A549 treated with GW870086 at 1 μM for 4 hours (cell line): ENCODE results near the gene MDN1. TPM values are rescaled to one million over a fixed set of nuclear protein-coding genes. Genes with fewer than 3 reads are reported as not detected.

Experiments used
- total RNA-seq: library from RNA; stranded (reverse); fragments of 200-300 nt; extraction: Qiagen RNA extraction; gene quantifications from 5 replicates; pipeline ENCODE4 v1.2.3, GENCODE V29; 2022; ENCODE audit warnings: low read depth

The MDN1 gene
- total RNA-seq: 9.7 to 14.1 TPM (median 13.4 TPM) in 5 replicates

GRCh38 chr6:89819336-89820130 is at the start of gene MDN1:
MDN1 (minus strand) TSS chr6:89819794; CDS start chr6:89819607, 187 bp downstream.

DNA sequence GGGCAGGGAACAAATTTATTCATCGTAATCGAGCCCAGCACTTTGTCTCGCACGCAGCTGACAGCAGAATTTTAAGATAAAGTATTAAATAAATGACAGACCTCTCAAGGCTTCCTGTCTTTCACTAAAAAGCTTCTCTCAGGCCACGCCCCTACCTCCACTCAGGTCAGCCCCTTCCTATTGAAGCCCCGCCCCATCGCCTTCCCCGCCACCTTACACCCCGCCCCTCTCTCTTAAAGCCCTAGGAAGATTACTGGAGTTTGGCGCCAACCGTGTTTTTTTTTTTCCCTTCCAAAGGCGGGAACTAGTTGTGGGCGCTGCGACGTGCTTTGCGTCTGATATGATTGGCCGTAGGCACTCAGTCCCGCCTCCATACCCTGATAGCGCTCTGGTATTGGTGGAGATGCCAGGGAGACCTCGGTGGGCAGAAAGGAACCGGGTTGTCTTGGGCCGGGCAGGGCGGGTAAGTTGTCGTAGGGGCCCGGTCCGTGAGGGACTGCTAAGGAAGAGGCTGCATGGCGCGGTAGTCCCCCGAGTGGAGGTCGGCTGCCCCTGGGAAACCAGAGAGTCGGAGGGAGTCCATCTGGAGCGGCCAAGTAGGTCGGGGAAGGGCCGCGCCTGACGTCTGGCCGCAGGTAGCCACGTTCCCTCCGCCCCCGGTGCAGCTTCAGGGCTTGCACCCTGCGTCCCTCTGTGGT is 10.0 kb upstream of the MDN1 start, which contains the start of gene CASP8AP2:
Gene CASP8AP2, plus strand, starts transcription at position 409 of the 698 bp plus-strand sequence.

DNA sequence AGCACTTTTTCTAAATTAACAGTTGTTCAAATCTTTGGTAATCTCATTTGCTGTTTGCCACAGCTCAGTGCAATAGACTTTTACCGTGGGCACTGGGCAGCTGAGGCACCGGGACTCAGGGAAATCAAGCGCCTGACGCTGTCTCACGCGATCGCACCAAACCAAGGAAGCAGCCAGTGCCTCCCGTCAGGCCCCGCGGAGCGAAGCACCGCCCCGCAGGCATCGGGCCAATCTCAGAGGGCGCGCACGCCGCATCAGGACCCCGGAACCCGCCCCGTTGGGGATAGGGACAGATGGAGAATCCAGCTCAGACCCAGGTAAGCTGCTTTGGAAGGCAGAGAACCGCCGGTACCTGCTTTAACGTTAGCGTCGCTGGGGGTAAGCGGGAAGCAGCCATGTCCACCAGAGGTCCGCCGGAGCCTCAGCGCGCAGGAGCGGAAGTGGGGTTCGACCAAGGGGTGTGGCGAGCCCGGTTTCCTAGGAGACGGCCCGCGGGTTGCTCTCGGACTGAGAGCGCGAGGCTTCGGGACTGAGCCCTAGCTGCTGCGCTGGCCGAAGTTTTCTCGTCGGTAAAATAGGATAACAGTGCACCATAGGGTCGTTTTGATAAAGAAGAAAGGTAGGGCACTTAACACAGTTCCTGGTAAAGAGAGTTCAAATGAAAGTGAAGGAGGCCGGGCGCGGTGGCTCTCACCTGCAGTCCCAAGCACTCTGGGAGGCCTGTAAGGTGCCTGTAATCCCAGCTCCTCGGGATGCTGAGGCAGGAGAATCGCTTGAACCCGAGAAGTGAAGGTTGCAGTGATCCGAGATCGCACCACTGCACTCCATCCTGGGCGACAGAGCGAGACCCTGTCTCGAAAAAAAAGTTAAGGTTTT is 181.0 kb downstream of the MDN1 start, which contains the start of gene LYRM2:
Gene LYRM2, minus strand, starts transcription at position 428 of the 876 bp plus-strand sequence. Its CDS starts 31 bp downstream, at position 397.

Other genes starting within 250 kb of the MDN1 start
- gene LYRM2, start 181.0 kb downstream of the MDN1 start, total RNA-seq: 30.7 to 39.5 TPM (median 32.7 TPM) in 5 replicates
- 3.5 to 6.7 TPM (median 6.4 TPM) in 5 replicates for gene CASP8AP2, start 10.1 kb upstream of the MDN1 start, total RNA-seq
- not detected in 5 replicates for gene GJA10, start 74.7 kb upstream of the MDN1 start, total RNA-seq